Fibroblast of lung (primary cell): ENCODE results near the gene GAS7.

Source experiments
- CTCF ChIP-seq, 2 donors: IDR thresholded peaks in 1 of 2; conservative IDR thresholded peaks in 1 of 2; 1 replicate in 1 of 2; 2 replicates in 1 of 2; pipeline ENCODE4 v1.5.1; 2011 to 2012; ENCODE audit warnings: low read length in 2 of 2, control low read depth in 1 of 2, inconsistent platforms in 1 of 2, low read depth in 1 of 2, mild to moderate bottlenecking in 1 of 2
- EZH2 ChIP-seq: IDR thresholded peaks from 2 replicates; pipeline ENCODE4 v1.5.1; 2012; ENCODE audit warnings: low read length, control low read depth, mild to moderate bottlenecking; ENCODE audit errors: missing control alignments

GRCh38 chr17:10099051-10099571 lies 99.3 kb downstream of the GAS7 start:
- TF ChIP-seq CTCF (conservative IDR thresholded peaks at IDR 0.05 in 1 of 2, IDR thresholded peaks at IDR 0.05 in 1 of 2; ENCODE audit: low read depth in 1 of 2, low read length in 2 of 2) (no peak), EZH2 (no peak)
